NCI-H146 (cell line): Measurements from ENCODE around the gene TEX264.
"Not testable (repeated sequence)": the region's sequence is repeated elsewhere in the genome, so short reads cannot be mapped to it uniquely, and the experiment has no call there.

Source experiments
- DNase-seq: peaks from one replicate; lab custom pipeline; 2025; lab: John Stamatoyannopoulos, UW

The TEX264 gene

GRCh38 chr3:51715231-51715976 lies 44.4 kb downstream of the TEX264 start:
- no peak for DNase-seq

- DNase-seq: no peak
These were observed 44.9 kb downstream of the TEX264 start for GRCh38 chr3:51715977-51716294.

GRCh38 chr3:51716805-51717204 lies 45.8 kb downstream of the TEX264 start:
- DNase-seq: no peak

GRCh38 chr3:51717446-51717845 lies 46.4 kb downstream of the TEX264 start:
- no peak for DNase-seq

DNA sequence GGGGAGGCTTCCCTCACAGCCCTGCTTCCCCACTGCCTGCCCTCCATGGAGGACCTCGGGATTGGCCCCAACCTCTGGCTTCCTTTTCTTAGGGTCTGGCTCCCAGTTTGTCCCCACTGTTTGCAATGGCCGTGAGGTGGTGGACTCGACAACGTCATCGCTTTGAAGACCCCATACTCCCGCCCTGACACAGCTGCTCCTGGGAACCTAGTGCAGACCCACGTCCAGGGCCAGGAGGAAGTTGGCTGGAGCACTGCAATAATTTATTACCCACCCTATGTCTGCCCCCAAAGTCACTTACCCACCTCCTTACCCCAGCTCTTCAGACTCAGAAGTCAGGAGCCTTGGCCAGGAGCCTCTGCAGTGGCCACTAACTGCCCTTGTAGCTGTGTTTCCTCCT lies 46.9 kb downstream of the TEX264 start:
- no peak for DNase-seq

GRCh38 chr3:51718547-51719409 lies 47.7 kb downstream of the TEX264 start:
- peak; percentile 46 for DNase-seq

GRCh38 chr3:51719410-51720025 lies 48.5 kb downstream of the TEX264 start:
- no peak for DNase-seq

GRCh38 chr3:51720292-51721061 lies 49.4 kb downstream of the TEX264 start:
- DNase-seq: no peak

- no peak for DNase-seq
These were observed 50.2 kb downstream of the TEX264 start for GRCh38 chr3:51721062-51721745.

GRCh38 chr3:51722362-51722761 lies 51.3 kb downstream of the TEX264 start:
- DNase-seq: no peak

GRCh38 chr3:51727500-51727899 lies 56.4 kb downstream of the TEX264 start:
- no peak for DNase-seq

DNA sequence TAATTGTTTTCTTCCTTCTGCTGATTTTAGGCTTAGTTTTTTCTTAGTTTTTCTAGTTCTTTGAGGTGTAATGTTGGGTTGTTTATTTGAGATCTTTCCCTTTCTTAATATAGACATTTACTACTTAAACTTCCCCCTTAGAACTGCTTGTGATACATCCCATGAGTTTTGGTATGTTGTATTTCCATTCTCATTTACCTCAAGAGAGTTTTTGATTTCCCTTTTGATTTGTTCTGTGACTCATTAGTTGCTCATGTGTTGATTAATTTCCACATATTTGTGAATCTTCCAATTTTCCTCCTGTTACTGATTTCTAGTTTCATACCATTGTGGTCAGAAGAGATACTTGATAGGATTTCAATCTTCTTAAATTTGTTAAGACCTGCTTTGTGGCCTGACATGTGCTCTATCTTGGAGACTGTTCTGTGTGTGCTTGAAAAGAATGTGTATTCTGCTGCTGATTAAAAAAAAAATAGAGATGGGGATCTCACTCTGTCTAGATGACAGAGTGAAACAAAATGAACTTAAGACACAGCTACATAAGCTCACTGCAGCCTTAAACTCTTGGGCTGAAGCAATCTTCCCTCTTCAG lies 58.1 kb downstream of the TEX264 start:
- DNase-seq: no peak

DNA sequence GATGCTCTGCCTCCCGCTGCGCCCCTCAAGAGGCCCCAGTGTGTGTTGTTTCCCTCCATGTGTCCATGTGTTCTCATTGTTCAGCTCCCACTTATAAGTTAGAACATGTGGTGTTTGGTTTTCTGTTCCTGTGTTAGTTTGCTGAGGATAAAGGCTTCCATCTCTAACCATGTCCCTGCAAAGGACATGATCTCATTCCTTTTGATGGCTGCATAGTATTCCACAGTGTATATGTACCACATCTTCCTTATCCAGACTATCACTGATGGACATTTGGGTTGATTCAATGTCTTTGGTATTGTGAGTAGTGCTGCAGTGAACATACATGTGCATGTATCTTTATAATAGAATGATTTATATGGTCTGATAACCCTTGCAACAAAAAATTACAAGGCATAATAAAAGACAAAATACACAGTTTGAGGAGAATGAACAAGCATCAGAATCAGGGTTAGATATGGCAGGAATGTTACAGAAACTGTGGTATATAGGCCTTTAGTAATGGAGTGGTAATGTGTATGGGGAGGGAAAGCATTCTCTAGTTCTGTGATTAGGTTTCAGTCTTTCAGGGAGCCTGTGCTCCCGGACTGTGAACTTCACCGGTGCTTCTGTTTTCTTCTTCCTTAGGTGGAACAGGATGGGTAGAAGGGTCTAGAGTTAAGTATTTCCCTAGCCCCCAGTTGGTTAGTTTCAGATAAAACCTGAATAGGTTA lies 63.0 kb downstream of the TEX264 start:
- no peak for DNase-seq

DNA sequence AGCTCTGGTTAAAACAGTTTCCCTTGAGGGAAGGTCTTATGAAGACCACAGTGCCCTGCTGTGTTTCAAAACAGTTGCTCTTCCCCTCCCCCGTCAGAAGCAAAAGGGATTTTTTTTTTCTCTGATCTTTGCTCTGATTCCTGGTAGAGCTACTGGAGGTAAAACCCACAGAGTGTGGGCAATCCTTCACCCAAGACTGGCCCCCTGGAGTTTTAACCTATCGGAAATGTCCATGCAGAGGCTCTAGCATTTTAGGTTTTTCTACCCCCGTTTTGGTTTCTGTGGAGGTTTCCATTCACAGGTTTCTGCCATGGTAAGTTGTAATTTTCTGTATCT lies 63.5 kb downstream of the TEX264 start:
- DNase-seq: no peak

- DNase-seq: no peak
These were observed 64.0 kb downstream of the TEX264 start for GRCh38 chr3:51735039-51735438.

DNA sequence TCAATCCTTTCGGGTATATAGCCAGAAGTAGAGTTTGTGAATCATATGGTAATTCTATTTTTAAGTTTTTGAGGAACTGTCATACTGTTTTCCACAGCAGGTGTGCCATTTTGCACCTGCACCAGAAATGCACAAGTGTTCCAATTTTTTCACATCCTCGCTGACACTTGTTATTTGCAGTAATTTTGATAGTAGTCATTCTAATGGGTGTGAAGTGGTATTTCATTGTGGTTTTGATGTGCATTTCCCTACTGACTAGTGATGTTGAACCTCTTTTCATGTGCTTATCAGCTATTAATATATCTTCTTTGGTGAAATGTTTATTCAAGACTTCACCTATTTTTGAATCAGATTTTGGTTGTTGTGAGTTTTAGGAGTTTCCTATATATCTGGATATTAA lies 64.9 kb downstream of the TEX264 start:
- DNase-seq: no peak

DNA sequence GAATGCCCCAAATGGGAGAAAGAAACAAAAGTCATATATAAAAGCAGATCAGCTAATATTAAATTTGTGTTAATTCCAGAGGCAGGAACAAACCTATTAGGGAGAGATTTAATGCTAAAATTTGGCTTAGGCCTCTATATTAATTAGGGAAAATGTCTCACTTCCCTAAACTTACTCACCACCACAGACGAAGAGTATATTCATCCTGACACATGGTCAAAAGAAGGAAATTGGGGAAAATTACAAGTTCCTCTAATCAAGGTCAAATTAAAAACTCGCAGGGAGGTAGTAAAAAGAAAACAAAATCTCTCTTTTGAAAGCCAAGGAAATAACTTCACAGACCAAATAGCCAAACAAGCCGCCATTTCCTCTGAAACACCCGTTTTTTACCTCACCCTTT lies 68.1 kb downstream of the TEX264 start:
- no peak for DNase-seq

- DNase-seq: not testable (repeated sequence)
These were observed 71.3 kb downstream of the TEX264 start for GRCh38 chr3:51742320-51742719.

DNA sequence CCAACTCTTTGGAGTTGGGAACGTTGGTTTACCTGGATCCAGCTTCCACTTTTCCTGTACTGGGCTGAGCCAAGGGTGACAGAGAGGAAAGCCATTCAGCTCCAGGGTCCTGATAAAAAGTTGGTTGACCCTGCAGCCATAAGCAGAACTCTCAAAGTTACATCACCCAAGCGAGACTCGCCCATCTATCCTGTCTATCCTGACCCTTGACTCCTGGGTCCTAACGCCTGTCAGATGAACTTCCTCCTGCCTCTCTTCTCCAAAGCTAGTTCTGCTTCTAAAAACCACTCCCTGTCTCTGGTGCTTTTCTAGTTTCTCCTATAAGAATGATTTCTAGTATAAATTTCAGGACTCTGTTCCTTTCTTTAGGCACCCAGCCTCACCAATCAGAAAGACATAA lies 71.9 kb downstream of the TEX264 start:
- DNase-seq: not testable (repeated sequence)

DNA sequence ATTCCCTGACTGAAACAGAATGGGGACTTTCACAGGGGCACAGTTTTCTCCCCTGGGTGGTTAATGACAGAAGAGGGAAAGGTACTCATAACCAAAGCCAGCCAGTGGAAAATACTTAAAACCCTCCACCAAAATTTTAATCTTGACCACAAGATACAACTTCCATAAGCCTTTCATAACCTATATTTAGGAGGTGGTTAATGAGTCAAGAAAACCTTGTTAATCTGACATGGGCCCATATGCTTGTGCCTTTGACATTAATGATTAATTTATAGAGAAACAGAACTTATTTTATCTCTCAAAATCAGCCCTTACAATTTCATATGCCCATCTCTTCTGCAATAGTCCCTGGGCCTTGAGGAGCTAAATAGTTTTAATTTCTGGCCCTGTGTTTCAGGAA lies 76.8 kb downstream of the TEX264 start:
- no peak for DNase-seq

DNA sequence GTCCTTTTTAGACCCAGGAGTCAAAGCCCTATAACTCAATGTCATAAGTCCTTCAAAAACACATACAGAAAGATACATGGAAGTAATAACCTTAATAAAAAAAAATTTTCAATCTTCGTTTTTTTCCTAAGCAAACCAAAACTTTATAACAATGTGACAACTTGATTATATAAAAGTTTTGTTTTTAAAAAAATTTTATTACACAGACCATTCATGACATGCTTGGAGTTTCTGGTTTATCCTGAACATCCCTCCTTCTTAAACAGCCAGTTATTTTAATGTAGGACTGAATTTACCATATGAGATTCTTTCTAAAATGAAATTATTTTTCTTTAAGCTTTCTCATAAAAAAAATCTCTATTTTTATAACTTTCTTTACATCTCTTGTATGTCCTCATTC lies 77.3 kb downstream of the TEX264 start:
- DNase-seq: no peak
